ENCODE data around the gene MAL.

The MAL gene

GRCh38 chr2:95029898-95030341, 4.4 kb downstream of the MAL start:
- no peak for DNase-seq (ENCODE audit: extremely low read depth, low read depth)
- no peak for TF ChIP-seq CTCF (IDR thresholded peaks at IDR 0.05; ENCODE audit: low read depth, low read length)

GRCh38 chr2:95030496-95030895, 5.0 kb downstream of the MAL start:
- no peak for DNase-seq (ENCODE audit: extremely low read depth, low read depth)
- TF ChIP-seq CTCF (IDR thresholded peaks at IDR 0.05; ENCODE audit: low read depth, low read length) = no peak

- TF ChIP-seq CTCF (IDR thresholded peaks at IDR 0.05; ENCODE audit: low read depth, low read length) = no peak
- DNase-seq (ENCODE audit: extremely low read depth, low read depth) = no peak
Observed at GRCh38 chr2:95031076-95031725, 5.7 kb downstream of the MAL start.

- TF ChIP-seq CTCF (IDR thresholded peaks at IDR 0.05; ENCODE audit: low read depth, low read length) = no peak
- DNase-seq (ENCODE audit: extremely low read depth, low read depth) = no peak
Observed at GRCh38 chr2:95031726-95032116, 6.2 kb downstream of the MAL start.

- TF ChIP-seq CTCF (IDR thresholded peaks at IDR 0.05; ENCODE audit: low read depth, low read length) = no peak
- no peak for DNase-seq (ENCODE audit: extremely low read depth, low read depth)
Observed at GRCh38 chr2:95032341-95032740, 6.8 kb downstream of the MAL start.

- DNase-seq (ENCODE audit: extremely low read depth, low read depth) = no peak
- TF ChIP-seq CTCF (IDR thresholded peaks at IDR 0.05; ENCODE audit: low read depth, low read length) = no peak
Observed at GRCh38 chr2:95032868-95033603, 7.5 kb downstream of the MAL start.

GRCh38 chr2:95034221-95034620, 8.7 kb downstream of the MAL start:
- DNase-seq (ENCODE audit: extremely low read depth, low read depth) = no peak
- no peak for TF ChIP-seq CTCF (IDR thresholded peaks at IDR 0.05; ENCODE audit: low read depth, low read length)
